Thymus (tissue), 11 donors: ENCODE measurements around the gene ARF6. TPM values are rescaled to one million over a fixed set of nuclear protein-coding genes. Genes with fewer than 3 reads are reported as not detected.
"Not testable (repeated sequence)": the region's sequence is repeated elsewhere in the genome, so short reads cannot be mapped to it uniquely, and the experiment has no call there.

Experiments used
- DNase-seq, 9 donors: peaks; one replicate each; pipeline ENCODE4 v3.0.0-alpha.2; 2013; ENCODE audit warnings: low spot score in 9 of 9, low read depth in 6 of 9, missing footprints in 1 of 9
- H3K27ac ChIP-seq, 2 donors: one replicate each; pipeline ENCODE4 v1.5.1; 2013; ENCODE audit warnings: control low read depth in 1 of 2, low read depth in 1 of 2, low read length in 1 of 2, mild to moderate bottlenecking in 1 of 2, moderate library complexity in 1 of 2
- H3K27me3 ChIP-seq, 2 donors: one replicate each; pipeline ENCODE4 v1.5.1; 2013; ENCODE audit warnings: low read length in 1 of 2; ENCODE audit not compliant: control insufficient read depth in 2 of 2, insufficient read depth in 1 of 2
- H3K36me3 ChIP-seq, 2 donors: one replicate each; pipeline ENCODE4 v1.5.1; 2013; ENCODE audit warnings: low read length in 1 of 2, mild to moderate bottlenecking in 1 of 2, moderate library complexity in 1 of 2; ENCODE audit not compliant: control insufficient read depth in 2 of 2, insufficient read depth in 2 of 2
- H3K4me1 ChIP-seq, 2 donors: one replicate each; pipeline ENCODE4 v1.5.1; 2013; ENCODE audit warnings: low read length in 2 of 2; ENCODE audit not compliant: control insufficient read depth in 2 of 2, insufficient read depth in 2 of 2
- H3K4me3 ChIP-seq, 2 donors: one replicate each; pipeline ENCODE4 v1.5.1; 2013; ENCODE audit warnings: low read length in 2 of 2, control low read depth in 1 of 2, mild to moderate bottlenecking in 1 of 2
- H3K9me3 ChIP-seq, 2 donors: one replicate each; pipeline ENCODE4 v1.5.1; 2013; ENCODE audit warnings: low read length in 1 of 2, mild to moderate bottlenecking in 1 of 2; ENCODE audit not compliant: control insufficient read depth in 2 of 2, insufficient read depth in 1 of 2
- WGBS: extraction: QIAGEN DNeasy Blood & Tissue Kit; methylation state at CpG from one replicate; pipeline ENCODE4 v1.1.7; 2013; 5-methylcytosine and 5-hydroxymethylcytosine counted together
- polyA plus RNA-seq: library from polyadenylated mRNA; stranded (reverse); fragments of 200-250 nt; gene quantifications from one replicate; pipeline ENCODE4 v1.2.3, GENCODE V29; 2013
- total RNA-seq: library from RNA; stranded (reverse); fragments of 120-200 nt; gene quantifications from one replicate; pipeline ENCODE4 v1.2.4, GENCODE V29; 2013
- donor health status: healthy.

ARF6 gene
- total and polyA plus RNA-seq, 2 donors = 34.8 to 72.0 TPM

DNA sequence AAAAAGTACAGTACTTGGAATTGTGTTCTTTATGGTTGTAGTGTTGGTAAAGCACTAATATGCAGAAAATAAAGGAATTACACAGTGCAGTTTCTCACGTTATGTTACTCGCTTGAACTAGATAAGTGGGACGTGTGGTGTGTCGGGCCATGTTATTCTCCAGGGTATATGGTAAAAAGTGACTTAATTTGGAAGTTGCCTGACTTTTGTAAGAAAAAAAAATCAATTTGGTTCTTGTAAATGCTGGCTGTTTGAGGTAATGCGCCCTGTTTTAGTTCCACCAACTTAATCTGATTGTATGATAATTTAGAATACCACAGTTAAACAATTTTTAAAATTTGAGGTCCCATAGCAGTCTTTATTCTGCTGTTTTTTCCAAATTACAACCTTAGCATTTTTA is 4.1 kb downstream of the ARF6 start:
- no peak overlapping the region for H3K27ac ChIP-seq
- no peaks in the 10 kb centered on the region for H3K27me3 ChIP-seq
- peak overlapping the region; percentile 2 to 8 for H3K4me3 ChIP-seq
- peak in 1 of 9 donors; percentile 13 for DNase-seq
- peaks cover 1 to 4% of the 10 kb centered on the region in 2 donors for H3K4me1 ChIP-seq
- peaks cover 6 to 9% of the 10 kb centered on the region in 2 donors for H3K36me3 ChIP-seq
- H3K9me3 ChIP-seq = no peaks in the 10 kb centered on the region
- 88% methylated on average over 5 of the region's 5 CpGs for WGBS

GRCh38 chr14:49897414-49897813 is 4.5 kb downstream of the ARF6 start:
- Histone ChIP-seq H3K27ac (no peak overlapping the region), H3K27me3 (no peaks in the 10 kb centered on the region), H3K4me1 (no peaks in the 10 kb centered on the region), H3K36me3 (peaks cover 6 to 9% of the 10 kb centered on the region in 2 donors), H3K9me3 (no peaks in the 10 kb centered on the region), H3K4me3 (no peak overlapping the region)
- 85% methylated on average over 1 of the region's 1 CpG for WGBS
- DNase-seq = no peak

DNA sequence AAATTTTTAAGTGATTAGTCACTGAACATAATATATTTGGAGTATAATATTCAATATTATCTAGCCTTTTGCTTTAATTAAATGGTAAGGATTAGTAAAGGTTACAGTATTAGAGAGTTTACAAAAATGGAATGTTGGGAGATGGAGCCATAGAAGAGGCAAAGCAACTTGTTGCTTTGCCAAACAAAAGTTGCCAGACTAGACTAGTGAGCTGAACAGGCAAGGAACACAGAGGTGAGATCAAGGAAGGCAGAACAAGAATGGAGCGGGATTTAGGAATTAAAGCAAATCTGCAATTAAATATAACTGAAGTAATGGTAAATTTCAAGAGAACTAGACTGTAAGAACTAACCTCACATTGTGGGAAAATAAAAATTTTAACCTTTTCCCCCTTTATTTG is 5.1 kb downstream of the ARF6 start:
- no peak overlapping the region for H3K4me3 ChIP-seq
- peaks cover 6 to 9% of the 10 kb centered on the region in 2 donors for H3K36me3 ChIP-seq
- 99% methylated on average over 1 of the region's 1 CpG for WGBS
- H3K9me3 ChIP-seq = no peaks in the 10 kb centered on the region
- no peaks in the 10 kb centered on the region for H3K4me1 ChIP-seq
- H3K27me3 ChIP-seq = no peaks in the 10 kb centered on the region
- DNase-seq = no peak
- H3K27ac ChIP-seq = no peak overlapping the region

- no peak overlapping the region for H3K4me3 ChIP-seq
- no peaks in the 10 kb centered on the region for H3K4me1 ChIP-seq
- H3K9me3 ChIP-seq = no peaks in the 10 kb centered on the region
- DNase-seq = no peak
- H3K27ac ChIP-seq = no peak overlapping the region
- H3K27me3 ChIP-seq = no peaks in the 10 kb centered on the region
- 73% methylated on average over 2 of the region's 2 CpGs for WGBS
- peaks cover 6 to 9% of the 10 kb centered on the region in 2 donors for H3K36me3 ChIP-seq
Observed at GRCh38 chr14:49898485-49898884, 5.6 kb downstream of the ARF6 start.

- Histone ChIP-seq H3K36me3 (no peaks in the 10 kb centered on the region), H3K27ac (no peak overlapping the region), H3K4me3 (no peak overlapping the region), H3K9me3 (no peaks in the 10 kb centered on the region), H3K4me1 (no peaks in the 10 kb centered on the region), H3K27me3 (no peaks in the 10 kb centered on the region)
- no peak for DNase-seq
- 96% methylated on average over 1 of the region's 1 CpG for WGBS
Observed at GRCh38 chr14:49900973-49901372, 8.1 kb downstream of the ARF6 start.

GRCh38 chr14:49902679-49903246 is 9.9 kb downstream of the ARF6 start:
- not testable (repeated sequence) for H3K36me3 ChIP-seq, H3K4me1 ChIP-seq, DNase-seq, H3K27me3 ChIP-seq, H3K4me3 ChIP-seq, H3K27ac ChIP-seq, H3K9me3 ChIP-seq
- 86% methylated on average over 24 of the region's 24 CpGs for WGBS

DNA sequence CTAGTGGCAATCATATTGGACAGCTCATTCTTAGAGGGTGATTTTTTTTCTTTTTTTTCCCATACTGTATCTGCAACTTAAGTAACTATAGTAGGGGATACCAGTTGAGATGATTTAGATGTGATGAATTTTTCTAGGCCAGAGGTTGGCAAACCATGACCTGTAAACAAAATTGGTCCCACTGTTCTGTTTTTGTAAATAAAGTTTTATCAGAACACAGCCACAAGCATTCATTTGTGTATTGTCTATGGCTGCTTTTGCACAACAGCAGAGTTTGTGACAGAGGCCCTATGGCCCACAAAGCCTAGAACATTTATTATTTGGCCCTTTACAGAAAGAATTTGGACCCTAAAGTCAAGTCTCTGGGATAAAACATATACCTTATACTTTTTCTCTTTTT is 11.4 kb downstream of the ARF6 start:
- Histone ChIP-seq H3K27me3 (no peaks in the 10 kb centered on the region), H3K36me3 (no peaks in the 10 kb centered on the region), H3K9me3 (no peaks in the 10 kb centered on the region), H3K4me1 (no peaks in the 10 kb centered on the region), H3K4me3 (no peak overlapping the region), H3K27ac (no peak overlapping the region)
- no peak for DNase-seq

- H3K27me3 ChIP-seq = no peaks in the 10 kb centered on the region
- H3K27ac ChIP-seq = no peak overlapping the region
- H3K4me3 ChIP-seq = no peak overlapping the region
- H3K36me3 ChIP-seq = no peaks in the 10 kb centered on the region
- WGBS = 71% methylated on average over 7 of the region's 7 CpGs
- H3K4me1 ChIP-seq = no peaks in the 10 kb centered on the region
- no peak for DNase-seq
- H3K9me3 ChIP-seq = no peaks in the 10 kb centered on the region
Observed at GRCh38 chr14:49905989-49906388, 13.1 kb downstream of the ARF6 start.

DNA sequence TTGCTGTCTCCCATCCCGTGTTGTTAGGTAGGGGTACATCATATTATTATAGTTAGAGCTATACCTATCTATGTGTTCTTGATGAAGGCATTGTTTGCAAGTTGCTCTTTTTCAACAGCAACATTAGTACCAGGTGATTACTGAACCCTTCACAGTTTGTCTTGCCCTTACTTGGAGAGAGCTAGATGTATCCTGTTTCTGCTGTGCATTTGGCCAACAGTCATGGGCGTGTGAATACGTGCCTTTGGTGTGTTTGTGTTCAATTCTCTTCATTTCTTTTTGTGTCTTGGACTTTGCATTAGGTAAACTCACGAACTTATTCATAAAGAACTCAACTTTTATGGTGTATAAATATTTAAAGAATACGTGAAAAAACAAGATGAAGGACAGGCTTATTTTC is 14.3 kb downstream of the ARF6 start:
- Histone ChIP-seq H3K9me3 (no peaks in the 10 kb centered on the region), H3K36me3 (no peaks in the 10 kb centered on the region), H3K4me3 (no peak overlapping the region), H3K4me1 (no peaks in the 10 kb centered on the region), H3K27me3 (no peaks in the 10 kb centered on the region), H3K27ac (no peak overlapping the region)
- 76% methylated on average over 5 of the region's 5 CpGs for WGBS
- no peak for DNase-seq

- Histone ChIP-seq H3K9me3 (no peaks in the 10 kb centered on the region), H3K27me3 (no peaks in the 10 kb centered on the region), H3K4me3 (no peak overlapping the region), H3K4me1 (no peaks in the 10 kb centered on the region), H3K27ac (no peak overlapping the region), H3K36me3 (no peaks in the 10 kb centered on the region)
- WGBS = 2% methylated on average over 1 of the region's 1 CpG
- DNase-seq = no peak
Observed at GRCh38 chr14:49908433-49908782, 15.5 kb downstream of the ARF6 start.
